ENCODE measurements around the gene RAI1.

The RAI1 gene

DNA sequence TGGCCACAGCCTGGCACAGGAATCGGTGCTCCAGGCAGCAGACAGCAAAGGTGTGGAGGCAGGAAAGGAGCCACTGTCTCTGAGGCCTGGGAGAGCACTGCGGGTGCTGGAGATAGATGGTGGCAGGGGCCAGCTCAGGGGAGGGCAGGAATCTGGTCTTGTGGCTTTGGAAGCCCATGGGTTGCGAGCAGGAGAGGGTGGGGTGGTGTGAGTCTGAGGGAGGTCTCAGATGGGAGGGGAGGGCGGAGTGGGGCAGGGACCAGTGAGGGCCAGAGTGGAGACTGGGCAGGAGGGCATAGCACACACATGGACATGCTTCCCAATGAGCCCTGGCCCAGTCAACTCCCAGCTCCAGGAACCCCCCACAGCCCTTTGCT is 85.5 kb downstream of the RAI1 start:
- POLR2A ChIA-PET, result interaction anchor here (0.5 kb wide), 1 partner anchor 267 kb away, joined by 3 read pairs; no protein-coding TSS in a partner anchor
- TF ChIP-seq, protein P1, sequence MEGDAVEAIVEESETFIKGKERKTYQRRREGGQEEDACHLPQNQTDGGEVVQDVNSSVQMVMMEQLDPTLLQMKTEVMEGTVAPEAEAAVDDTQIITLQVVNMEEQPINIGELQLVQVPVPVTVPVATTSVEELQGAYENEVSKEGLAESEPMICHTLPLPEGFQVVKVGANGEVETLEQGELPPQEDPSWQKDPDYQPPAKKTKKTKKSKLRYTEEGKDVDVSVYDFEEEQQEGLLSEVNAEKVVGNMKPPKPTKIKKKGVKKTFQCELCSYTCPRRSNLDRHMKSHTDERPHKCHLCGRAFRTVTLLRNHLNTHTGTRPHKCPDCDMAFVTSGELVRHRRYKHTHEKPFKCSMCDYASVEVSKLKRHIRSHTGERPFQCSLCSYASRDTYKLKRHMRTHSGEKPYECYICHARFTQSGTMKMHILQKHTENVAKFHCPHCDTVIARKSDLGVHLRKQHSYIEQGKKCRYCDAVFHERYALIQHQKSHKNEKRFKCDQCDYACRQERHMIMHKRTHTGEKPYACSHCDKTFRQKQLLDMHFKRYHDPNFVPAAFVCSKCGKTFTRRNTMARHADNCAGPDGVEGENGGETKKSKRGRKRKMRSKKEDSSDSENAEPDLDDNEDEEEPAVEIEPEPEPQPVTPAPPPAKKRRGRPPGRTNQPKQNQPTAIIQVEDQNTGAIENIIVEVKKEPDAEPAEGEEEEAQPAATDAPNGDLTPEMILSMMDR (IDR thresholded peaks at IDR 0.05; ENCODE audit: control extremely low read depth, extremely low read depth, low read depth, missing control alignments), result no peak
- CTCF ChIA-PET, result interaction anchor here (1.0 kb wide), 1 partner anchor 22 kb away, joined by 3 read pairs; no protein-coding TSS in a partner anchor
- DNase-seq (ENCODE audit: extremely low spot score), result no peak

DNA sequence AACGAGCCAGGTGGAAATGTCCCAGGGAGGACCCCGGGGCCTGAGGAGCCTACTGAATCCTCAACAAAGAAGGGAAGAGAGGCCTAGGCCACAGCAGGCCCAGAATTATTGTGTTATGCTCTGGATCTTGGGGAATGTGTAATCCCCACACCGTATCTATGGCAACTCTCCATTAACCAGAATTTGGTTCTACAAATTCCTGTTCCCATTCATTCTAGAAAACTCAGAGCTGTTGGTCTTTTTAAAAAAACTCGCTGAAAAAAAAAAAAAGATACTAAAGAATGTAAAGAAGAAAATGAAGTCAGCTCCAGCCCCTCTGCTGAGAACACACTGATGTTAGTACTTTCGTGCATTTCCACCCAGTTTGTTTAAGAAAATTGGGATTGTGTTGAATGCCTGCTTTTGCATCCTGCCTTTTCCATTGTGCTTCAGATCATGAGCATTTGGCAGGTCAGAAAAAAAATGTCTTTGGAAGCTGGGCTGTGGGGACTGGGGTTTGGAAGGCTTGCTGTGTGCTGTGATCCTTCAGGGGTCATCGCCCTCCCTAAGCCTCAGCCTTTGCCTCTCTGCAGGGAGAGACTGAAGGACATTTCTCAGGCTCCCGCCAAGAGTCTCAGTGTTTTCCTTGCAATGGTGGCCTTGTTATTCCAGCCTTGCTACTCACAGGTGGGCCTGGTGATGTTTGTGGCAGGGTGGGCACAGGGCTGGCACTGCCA is 86.1 kb downstream of the RAI1 start:
- ChIA-PET POLR2A (no interaction called here), CTCF (no interaction called here)
- DNase-seq (ENCODE audit: extremely low spot score), result no peak
- TF ChIP-seq, protein P1 (IDR thresholded peaks at IDR 0.05; ENCODE audit: control extremely low read depth, extremely low read depth, low read depth, missing control alignments), result no peak

DNA sequence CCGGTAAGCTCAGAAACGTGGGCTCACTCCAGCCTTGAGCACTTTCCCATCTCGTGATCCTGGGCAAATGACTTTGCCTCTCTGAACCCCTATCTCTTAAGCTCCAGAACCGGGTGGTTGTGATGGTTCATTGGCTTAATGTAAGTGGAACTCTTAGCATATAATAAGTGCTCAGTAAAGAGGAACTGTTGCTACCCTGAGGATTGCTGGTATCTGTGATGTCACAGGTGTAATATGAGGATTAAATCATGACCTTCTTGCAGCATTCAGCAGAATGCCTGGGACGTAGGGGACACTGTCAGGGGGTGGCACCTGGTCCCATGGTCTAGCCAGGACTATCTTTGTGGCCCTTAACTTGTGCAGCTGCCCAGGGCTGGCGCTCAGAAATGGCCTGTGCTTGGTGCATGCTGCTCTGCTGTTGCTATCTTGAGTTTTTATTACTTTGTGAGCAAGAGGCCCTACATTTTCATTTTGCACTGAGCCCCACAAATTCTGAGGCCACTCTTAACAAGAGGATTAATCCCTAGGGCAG is 86.7 kb downstream of the RAI1 start:
- TF ChIP-seq, protein P1 (IDR thresholded peaks at IDR 0.05; ENCODE audit: control extremely low read depth, extremely low read depth, low read depth, missing control alignments), result no peak
- DNase-seq (ENCODE audit: extremely low spot score), result no peak
- POLR2A ChIA-PET, result no interaction called here
- CTCF ChIA-PET, result no interaction called here

DNA sequence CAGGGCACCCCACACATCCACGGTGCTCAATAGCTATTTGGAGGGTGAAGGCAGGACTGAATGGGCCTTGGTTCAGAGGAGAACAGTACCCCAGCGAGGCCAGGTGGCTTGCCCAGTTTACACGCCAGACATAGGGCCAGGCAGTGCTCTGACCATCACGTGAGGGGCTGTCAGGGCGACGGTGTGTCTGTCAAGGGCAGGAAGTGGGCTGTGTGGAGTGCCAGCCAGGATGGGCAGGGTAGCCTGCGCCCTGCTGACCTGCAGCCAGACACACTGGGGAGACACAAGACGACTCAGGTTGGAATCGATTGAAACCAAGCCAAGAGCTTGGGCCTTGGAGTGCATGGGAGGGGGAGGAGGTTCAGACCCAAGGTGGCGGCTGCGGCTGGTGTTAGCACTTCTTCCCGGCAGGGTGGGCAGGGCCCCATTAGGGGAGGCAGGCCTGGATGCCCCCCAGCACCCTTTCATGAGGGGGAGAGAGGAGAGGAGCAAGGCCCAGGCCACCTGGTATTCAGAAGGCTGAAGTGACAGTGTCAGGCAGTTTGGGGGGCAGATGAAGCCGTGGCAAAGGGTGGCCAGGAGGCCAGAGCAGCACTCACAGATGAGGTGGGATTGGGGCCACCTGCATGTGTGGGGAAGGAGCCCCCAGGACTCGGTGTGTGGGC is 87.3 kb downstream of the RAI1 start:
- ChIA-PET POLR2A (no interaction called here), CTCF (no interaction called here)
- TF ChIP-seq, protein P1 (IDR thresholded peaks at IDR 0.05; ENCODE audit: control extremely low read depth, extremely low read depth, low read depth, missing control alignments), result no peak
- DNase-seq (ENCODE audit: extremely low spot score), result no peak

DNA sequence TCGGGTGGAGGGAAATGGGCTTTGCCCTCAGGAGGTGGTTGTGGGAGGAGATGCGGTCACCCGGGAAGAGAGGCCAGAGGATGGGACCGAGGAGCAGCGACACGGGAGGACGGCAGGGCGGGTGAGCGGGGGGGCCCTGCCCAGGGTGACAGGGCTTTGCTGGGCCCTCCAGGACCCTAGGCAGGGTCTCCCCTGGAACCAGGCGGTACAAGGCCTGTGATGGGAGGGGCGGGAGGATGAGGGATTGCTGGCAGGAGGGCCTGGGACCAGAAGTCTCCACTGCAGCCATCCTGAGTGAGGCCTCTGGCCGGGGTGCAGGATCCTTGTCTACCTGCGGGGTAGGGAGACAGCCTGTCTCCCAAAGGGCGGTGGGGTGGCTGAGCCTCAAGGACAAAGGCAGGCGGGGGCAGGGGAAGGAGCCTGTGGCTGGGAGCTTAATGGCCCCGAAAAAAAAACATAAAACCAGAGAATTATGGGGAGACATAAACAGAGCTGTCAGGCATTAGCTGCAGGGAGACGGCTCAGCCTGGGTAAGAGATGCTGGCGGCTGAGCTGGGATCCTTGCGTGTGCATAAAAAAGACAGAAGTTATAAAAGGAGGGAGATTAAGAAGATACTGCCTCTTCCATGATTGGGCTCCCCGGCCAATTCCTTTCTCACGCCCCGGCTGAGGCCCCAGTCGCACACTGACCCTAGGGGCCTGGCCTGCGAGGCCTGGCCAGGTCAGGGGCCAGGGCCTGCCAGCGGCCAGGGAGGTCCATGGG is 88.8 kb downstream of the RAI1 start:
- DNase-seq (ENCODE audit: extremely low spot score), result no peak
- POLR2A ChIA-PET, result no interaction called here
- CTCF ChIA-PET, result interaction anchor here (1.4 kb wide), 2 partner anchors 9 to 149 kb away, joined by 3 read pairs; no protein-coding TSS in a partner anchor
- TF ChIP-seq, protein P1 (IDR thresholded peaks at IDR 0.05; ENCODE audit: control extremely low read depth, extremely low read depth, low read depth, missing control alignments), result no peak

DNA sequence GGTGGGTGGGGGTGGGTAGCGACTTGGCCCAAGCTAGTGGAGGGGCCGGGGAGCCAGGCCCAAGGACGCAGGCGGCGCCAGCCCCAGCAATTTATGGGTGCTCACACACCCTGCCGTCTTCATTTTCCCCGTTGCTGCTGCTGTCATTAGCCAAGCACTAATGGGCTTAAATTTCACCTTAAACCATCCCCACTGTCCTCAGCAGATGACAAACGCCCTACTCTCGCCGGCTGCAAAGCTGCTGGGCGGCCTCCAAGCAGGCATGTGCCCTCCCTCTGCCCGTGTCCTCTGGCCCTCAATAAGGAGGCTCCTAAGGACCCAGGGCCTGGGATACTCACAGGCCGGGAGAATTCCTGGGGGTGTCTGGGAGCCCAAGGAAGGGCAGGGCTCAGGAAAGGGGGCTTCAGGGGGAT is 89.4 kb downstream of the RAI1 start:
- TF ChIP-seq, protein P1 (IDR thresholded peaks at IDR 0.05; ENCODE audit: control extremely low read depth, extremely low read depth, low read depth, missing control alignments), result no peak
- no peak for DNase-seq (ENCODE audit: extremely low spot score)
- POLR2A ChIA-PET, result no interaction called here
- CTCF ChIA-PET, result interaction anchor here (1.0 to 1.4 kb wide), 3 partner anchors 9 to 149 kb away, joined by 3 read pairs; no protein-coding TSS in a partner anchor

All from GM10248 (cell line).